GM18517 (cell line): ENCODE measurements around the gene ACSF3.

Source experiments
- ATAC-seq: cut with Tn5 transposase; IDR thresholded peaks from one replicate; pipeline ENCODE4 v1.9.1; 2021; ENCODE audit warnings: mild to moderate bottlenecking, moderate library complexity; ENCODE audit not compliant: unreplicated experiment

Gene ACSF3

GRCh38 chr16:89094252-89094879 is 714 bp downstream of the ACSF3 start:
- ATAC-seq = no peak

DNA sequence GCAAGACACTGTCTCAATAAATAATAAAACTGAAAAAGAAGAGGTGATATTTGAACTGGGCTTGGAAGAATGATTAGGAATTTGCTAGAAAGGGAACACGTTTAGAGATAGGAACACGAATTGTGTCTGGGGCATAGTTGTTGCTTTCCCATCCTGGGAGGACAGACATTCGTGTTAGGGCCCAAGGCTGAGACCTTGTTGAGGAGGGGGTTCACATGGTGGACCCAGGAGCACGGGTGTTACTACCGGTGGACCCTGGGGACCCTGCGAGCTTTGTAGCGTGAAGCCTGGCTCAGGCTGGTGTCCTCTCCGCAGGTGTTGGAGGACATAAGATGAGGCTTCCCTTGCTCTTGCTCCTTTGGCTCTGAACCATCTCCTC is 1.2 kb downstream of the ACSF3 start:
- ATAC-seq = no peak

GRCh38 chr16:89095491-89095951 is 1.9 kb downstream of the ACSF3 start:
- no peak for ATAC-seq

DNA sequence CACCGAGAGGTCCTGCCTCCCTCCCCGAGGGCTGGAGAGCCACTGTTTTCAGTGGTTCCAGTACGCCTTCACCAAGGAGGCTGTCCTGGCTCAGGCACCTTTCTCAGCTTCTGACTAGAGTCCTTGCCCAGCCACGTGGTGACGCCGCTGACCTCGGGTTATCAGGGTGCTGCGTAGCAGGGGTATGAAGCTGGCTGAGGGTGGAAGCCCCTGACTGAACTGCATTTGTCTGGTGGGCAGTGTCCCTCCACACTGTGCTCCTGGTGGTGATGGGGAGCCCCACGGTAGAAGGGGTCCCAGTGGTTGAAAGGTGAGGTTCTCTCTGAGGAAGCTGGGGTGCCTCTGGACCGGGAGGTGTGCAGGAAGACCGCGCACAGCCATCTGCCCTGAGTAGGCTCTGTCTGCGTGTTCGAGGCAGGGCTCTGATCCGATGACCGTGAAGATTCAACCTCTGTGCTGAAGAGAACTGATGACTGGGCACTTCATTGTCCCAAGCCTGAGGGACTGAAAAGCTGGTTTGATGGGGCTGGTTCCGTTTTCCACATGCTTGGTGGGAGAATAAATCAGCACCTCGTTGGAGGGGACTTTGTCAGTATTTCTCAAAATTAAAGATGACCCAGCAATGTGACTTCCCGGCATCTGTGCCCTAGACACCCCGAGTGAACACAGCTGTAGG is 2.5 kb downstream of the ACSF3 start:
- no peak for ATAC-seq

DNA sequence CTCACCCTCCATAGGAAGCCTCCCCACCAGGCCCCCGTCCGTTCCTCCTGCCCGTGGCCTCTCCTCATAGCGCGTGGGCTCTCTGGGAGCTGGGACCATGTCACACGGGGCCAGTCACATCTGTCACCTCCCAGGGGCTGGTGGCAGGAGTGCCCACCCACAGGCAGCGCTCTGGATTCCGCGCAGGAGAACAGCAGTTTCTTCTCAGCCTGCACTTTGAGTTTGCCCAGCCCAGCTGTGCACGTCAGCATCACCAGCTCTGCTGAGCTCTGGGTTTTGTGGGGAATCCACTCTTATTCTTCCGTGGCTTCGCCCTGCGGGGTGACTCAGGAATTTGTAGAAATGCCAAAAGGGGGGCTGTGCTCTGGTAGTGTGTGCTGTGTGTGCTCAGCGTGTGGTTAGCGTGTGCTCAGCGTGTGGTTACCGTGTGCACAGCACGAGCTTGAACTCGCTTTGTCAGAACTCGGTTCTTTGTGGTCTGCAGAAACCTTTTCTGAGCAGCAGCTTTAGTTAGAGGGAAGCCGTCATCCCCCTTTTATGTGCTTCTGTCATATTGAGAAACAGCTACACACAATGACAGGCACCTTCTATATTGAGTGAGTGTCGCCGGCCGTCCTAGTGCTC is 3.2 kb downstream of the ACSF3 start:
- ATAC-seq = no peak

- ATAC-seq = no peak
These were observed 3.7 kb downstream of the ACSF3 start for GRCh38 chr16:89097392-89097772.

- no peak for ATAC-seq
These were observed 5.2 kb downstream of the ACSF3 start for GRCh38 chr16:89098767-89099430.

GRCh38 chr16:89099905-89100304 is 6.3 kb downstream of the ACSF3 start:
- no peak for ATAC-seq

DNA sequence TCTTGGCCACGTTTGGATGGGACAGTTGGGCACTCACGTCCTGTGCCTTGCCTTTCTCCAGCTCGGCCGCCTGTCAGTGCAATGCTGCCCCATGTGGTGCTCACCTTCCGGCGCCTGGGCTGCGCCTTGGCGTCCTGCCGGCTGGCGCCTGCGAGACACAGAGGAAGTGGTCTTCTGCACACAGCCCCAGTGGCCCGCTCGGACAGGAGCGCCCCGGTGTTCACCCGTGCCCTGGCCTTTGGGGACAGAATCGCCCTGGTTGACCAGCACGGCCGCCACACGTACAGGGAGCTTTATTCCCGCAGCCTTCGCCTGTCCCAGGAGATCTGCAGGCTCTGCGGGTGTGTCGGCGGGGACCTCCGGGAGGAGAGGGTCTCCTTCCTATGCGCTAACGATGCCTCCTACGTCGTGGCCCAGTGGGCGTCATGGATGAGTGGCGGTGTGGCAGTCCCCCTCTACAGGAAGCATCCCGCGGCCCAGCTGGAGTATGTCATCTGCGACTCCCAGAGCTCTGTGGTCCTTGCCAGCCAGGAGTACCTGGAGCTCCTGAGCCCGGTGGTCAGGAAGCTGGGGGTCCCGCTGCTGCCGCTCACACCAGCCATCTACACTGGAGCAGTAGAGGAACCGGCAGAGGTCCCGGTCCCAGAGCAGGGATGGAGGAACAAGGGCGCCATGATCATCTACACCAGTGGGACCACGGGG is 7.1 kb downstream of the ACSF3 start:
- no peak for ATAC-seq

DNA sequence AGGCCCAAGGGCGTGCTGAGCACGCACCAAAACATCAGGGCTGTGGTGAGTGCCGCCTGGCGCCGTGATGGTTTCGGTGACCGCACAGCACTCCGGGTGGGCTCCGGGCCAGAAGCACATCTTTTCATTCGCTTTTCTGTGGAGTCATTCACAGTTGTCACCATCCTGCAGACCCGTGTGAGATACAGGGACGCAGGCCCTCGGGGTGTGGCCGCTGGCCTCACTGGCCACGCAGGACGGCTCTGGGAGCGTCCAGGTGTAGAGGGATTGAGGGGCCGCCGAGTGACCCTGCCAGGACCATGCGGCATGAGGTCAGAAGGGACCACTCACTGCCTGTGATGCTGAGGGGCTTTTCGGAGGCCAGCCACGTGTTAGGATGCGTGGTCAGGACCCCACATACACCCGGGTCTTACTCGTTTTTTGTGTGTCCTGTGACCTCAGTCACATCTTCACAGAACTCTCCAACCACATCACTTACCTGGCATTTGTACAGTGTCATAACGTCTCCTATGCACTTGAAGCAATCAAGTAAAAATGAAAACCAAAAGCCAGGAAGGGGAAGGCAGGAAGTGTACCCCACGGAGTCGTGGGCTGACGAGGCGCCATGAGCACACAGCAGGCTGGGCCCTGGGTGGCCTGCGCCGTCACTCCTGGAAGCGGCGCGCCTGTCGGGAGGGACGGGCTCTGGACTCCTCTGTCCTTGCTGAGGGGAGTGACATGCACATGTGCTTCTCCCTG is 7.8 kb downstream of the ACSF3 start:
- ATAC-seq = no peak

DNA sequence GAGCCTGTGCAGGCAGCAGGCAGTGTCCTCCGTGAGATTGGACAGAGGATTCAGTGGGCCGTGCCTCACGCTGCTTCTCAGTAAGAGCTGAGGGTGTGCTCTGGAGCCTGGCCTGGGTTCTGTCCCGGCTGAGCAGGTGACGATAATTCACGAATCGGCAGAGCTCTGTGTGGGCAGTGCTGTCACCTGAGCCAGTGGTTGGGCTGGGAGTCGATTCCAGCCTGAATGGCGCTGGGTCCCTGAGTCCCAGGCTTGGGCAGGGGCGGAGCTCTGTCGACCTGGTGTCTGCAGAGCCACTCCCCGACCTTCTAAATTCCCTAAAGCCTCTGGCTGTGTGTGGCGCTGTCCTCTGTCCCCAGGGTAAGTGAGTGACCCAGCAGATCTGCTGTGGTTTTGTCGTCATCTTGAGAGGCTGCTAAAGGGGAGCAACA is 8.4 kb downstream of the ACSF3 start:
- no peak for ATAC-seq

GRCh38 chr16:89102481-89103073 is 8.9 kb downstream of the ACSF3 start:
- no peak for ATAC-seq

- ATAC-seq = no peak
These were observed 9.5 kb downstream of the ACSF3 start for GRCh38 chr16:89103156-89103555.

DNA sequence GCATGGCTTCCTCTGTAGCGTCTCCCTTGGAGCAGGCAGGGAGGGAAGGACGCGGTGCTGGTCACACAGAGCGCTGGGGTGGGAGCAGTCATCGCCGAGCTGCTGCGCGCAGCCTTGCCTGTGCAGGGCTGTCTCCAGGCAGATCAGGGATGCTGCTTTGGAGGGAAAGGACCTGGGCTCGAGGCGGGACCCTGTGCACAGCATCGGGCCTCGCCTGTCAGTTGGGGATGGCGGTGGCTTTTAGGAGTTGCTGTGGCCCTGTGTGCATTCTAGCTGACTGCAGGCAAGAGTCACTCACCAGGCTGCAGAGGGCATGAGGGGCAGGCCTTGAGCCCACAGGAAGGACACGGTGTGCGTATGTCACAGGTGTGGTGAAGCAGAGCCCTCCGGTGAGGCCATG is 10.1 kb downstream of the ACSF3 start:
- no peak for ATAC-seq

DNA sequence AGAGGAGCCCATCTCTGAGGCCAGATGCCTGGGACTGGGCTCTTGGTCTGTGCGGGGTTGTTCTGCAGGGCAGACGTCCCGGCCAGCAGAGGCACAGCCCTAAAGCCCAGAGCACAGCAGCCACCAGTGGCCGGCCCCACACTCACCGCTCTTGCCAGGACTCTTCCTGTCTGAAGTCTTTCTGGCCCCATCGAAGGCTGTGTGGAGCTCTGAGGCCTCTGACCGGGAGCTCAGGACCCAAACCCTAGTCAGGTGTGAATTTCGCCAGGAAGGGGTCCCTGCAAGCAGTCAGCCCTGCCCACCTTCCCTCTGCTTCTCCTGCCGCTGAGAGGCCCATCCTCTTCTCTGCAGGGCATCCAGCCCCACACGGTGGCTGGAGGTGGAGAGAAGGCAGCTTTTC is 10.7 kb downstream of the ACSF3 start:
- ATAC-seq = no peak

GRCh38 chr16:89104930-89105571 is 11.4 kb downstream of the ACSF3 start:
- ATAC-seq = no peak

GRCh38 chr16:89105599-89106151 is 12.0 kb downstream of the ACSF3 start:
- no peak for ATAC-seq

DNA sequence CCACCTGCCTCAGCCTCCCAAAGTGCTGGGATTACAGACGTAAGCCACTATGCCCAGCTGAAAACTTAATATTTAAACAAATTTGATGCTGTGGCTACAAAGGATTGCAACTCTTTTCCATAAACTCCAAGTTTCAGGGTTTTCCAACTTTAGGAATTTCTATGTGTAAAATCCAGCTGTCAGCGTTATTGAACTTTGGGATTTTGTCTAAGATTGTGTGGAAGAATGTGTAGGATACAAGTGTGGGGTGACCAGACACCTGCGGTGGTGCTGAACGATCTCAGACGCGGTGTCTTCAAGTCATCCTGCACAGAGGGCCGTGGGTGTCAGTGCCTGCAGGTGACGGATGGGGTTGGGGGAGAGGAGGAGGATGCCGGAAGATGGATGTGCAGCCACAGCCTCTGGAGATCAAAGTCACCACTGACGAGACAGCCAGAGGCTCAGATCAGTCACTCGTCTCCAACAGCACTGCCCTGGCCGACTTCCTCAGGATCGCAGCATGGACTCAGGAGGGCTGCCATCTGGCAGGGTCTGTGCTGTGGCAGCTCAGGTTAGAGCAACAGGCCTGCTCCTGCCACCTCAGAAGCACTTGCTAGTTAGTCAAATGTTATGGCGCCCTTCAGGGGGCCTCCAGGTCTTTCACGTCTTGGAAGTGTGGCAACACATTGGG is 13.0 kb downstream of the ACSF3 start:
- no peak for ATAC-seq

DNA sequence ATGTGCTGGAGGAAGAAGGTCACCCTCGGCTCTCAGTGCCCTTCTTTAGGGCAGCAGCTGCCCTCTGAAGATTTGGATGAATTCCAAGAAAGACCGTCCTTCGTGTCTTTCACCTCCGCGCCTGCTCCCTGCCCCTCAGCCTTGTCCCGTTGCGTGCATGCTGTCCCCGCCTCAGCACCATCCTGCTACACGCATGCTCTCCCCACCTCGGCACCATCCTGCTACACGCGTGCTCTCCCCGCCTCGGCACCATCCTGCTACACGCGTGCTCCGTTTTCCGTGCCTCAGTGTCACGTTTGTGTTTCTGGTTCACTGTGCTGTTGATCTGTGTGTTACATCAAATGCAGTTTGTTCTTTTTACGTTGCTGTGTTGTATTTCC is 13.5 kb downstream of the ACSF3 start:
- ATAC-seq = no peak
